Measurements from ENCODE around the gene SMNDC1. TPM values are rescaled to one million over a fixed set of nuclear protein-coding genes. Genes with fewer than 3 reads are reported as not detected.
"Not testable (repeated sequence)": the region's sequence is repeated elsewhere in the genome, so short reads cannot be mapped to it uniquely, and the experiment has no call there.

The SMNDC1 gene
- total RNA-seq, 1 donor from 2014 or later, result 12.3 TPM

- DNase-seq (ENCODE audit: extremely low spot score in 2 of 2), result no peak
- no peaks in the 10 kb centered on the region for H3K9me3 ChIP-seq
- H3K4me1 ChIP-seq, result peaks cover 34% of the 10 kb centered on the region
- H3K36me3 ChIP-seq, result no peaks in the 10 kb centered on the region
- H3K4me3 ChIP-seq, result no peak overlapping the region
- TF ChIP-seq, protein P1, sequence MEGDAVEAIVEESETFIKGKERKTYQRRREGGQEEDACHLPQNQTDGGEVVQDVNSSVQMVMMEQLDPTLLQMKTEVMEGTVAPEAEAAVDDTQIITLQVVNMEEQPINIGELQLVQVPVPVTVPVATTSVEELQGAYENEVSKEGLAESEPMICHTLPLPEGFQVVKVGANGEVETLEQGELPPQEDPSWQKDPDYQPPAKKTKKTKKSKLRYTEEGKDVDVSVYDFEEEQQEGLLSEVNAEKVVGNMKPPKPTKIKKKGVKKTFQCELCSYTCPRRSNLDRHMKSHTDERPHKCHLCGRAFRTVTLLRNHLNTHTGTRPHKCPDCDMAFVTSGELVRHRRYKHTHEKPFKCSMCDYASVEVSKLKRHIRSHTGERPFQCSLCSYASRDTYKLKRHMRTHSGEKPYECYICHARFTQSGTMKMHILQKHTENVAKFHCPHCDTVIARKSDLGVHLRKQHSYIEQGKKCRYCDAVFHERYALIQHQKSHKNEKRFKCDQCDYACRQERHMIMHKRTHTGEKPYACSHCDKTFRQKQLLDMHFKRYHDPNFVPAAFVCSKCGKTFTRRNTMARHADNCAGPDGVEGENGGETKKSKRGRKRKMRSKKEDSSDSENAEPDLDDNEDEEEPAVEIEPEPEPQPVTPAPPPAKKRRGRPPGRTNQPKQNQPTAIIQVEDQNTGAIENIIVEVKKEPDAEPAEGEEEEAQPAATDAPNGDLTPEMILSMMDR (IDR thresholded peaks at IDR 0.05), result no peak
- TF ChIP-seq POLR2AphosphoS5 (IDR thresholded peaks at IDR 0.05; ENCODE audit: insufficient read depth in 1 of 2, low read depth in 1 of 2), result no peak
- TF ChIP-seq POLR2A (IDR thresholded peaks at IDR 0.05), result no peak
- no peaks in the 10 kb centered on the region for H3K27me3 ChIP-seq
- intact Hi-C loops (cut with DNase I), result loop anchor here (10.0 kb wide), 2 partner anchors 50 to 140 kb away; no protein-coding TSS in a partner anchor
- H3K27ac ChIP-seq, result no peak overlapping the region
These were observed 29.5 kb downstream of the SMNDC1 start for GRCh38 chr10:110275128-110275729.

- Histone ChIP-seq H3K9me3 (no peaks in the 10 kb centered on the region), H3K36me3 (no peaks in the 10 kb centered on the region), H3K4me3 (no peak overlapping the region), H3K4me1 (peaks cover 38% of the 10 kb centered on the region), H3K27me3 (no peaks in the 10 kb centered on the region), H3K27ac (no peak overlapping the region)
- DNase-seq (ENCODE audit: extremely low spot score in 2 of 2), result no peak
- intact Hi-C loops (cut with DNase I), result loop anchor here (10.0 kb wide), 2 partner anchors 50 to 140 kb away; no protein-coding TSS in a partner anchor
- TF ChIP-seq POLR2AphosphoS5 (IDR thresholded peaks at IDR 0.05; ENCODE audit: insufficient read depth in 1 of 2, low read depth in 1 of 2), result no peak
These were observed 30.1 kb downstream of the SMNDC1 start for GRCh38 chr10:110274647-110275046.

GRCh38 chr10:110274072-110274627 lies 30.6 kb downstream of the SMNDC1 start:
- H3K4me3 ChIP-seq, result no peak overlapping the region
- peaks cover 42% of the 10 kb centered on the region for H3K4me1 ChIP-seq
- no peak overlapping the region for H3K27ac ChIP-seq
- no peaks in the 10 kb centered on the region for H3K27me3 ChIP-seq
- no peaks in the 10 kb centered on the region for H3K36me3 ChIP-seq
- intact Hi-C loops (cut with DNase I), result loop anchor here (10.0 kb wide), 2 partner anchors 49 to 139 kb away; no protein-coding TSS in a partner anchor
- DNase-seq (ENCODE audit: extremely low spot score in 2 of 2), result no peak
- H3K9me3 ChIP-seq, result no peaks in the 10 kb centered on the region
- TF ChIP-seq, protein P1 (IDR thresholded peaks at IDR 0.05), result no peak
- TF ChIP-seq POLR2A (IDR thresholded peaks at IDR 0.05) (no peak), POLR2AphosphoS5 (IDR thresholded peaks at IDR 0.05; ENCODE audit: insufficient read depth in 1 of 2, low read depth in 1 of 2) (no peak)

GRCh38 chr10:110273474-110273873 lies 31.2 kb downstream of the SMNDC1 start:
- Histone ChIP-seq H3K27me3 (no peaks in the 10 kb centered on the region), H3K4me3 (no peak overlapping the region), H3K36me3 (no peaks in the 10 kb centered on the region), H3K9me3 (no peaks in the 10 kb centered on the region), H3K4me1 (peaks cover 43% of the 10 kb centered on the region), H3K27ac (no peak overlapping the region)
- TF ChIP-seq POLR2A (IDR thresholded peaks at IDR 0.05), result no peak
- TF ChIP-seq POLR2AphosphoS5 (IDR thresholded peaks at IDR 0.05; ENCODE audit: insufficient read depth in 1 of 2, low read depth in 1 of 2), result peak in 1 of 2 donors; percentile 24
- intact Hi-C loops (cut with DNase I), result loop anchor here (10.0 kb wide), 2 partner anchors 49 to 139 kb away; no protein-coding TSS in a partner anchor
- DNase-seq (ENCODE audit: extremely low spot score in 2 of 2), result no peak

DNA sequence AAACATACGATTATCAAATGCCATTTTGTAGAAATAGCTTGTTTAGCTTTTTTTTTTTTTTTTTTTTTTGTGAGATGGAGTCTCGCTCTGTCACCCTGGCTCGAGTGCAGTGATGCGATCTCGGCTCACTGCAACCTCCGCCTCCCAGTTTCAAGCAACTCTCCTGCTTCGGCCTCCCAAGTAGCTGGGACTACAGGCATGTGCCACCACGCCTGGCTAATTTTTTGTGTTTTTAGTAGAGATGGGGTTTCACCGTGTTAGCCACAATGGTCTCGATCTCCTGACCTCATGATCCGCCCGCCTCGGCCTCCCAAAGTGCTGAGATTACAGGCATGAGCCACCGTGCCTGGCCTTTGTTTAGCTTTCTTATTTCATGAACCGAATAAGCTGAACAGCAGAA lies 31.7 kb downstream of the SMNDC1 start:
- H3K27me3 ChIP-seq; H3K9me3 ChIP-seq; H3K27ac ChIP-seq; H3K36me3 ChIP-seq; DNase-seq (ENCODE audit: extremely low spot score in 2 of 2); H3K4me3 ChIP-seq: not testable (repeated sequence)
- intact Hi-C loops (cut with DNase I), result loop anchor here (10.0 kb wide), 2 partner anchors 48 to 138 kb away; no protein-coding TSS in a partner anchor
- peaks cover 47% of the 10 kb centered on the region for H3K4me1 ChIP-seq

GRCh38 chr10:110269374-110270318 lies 35.1 kb downstream of the SMNDC1 start:
- Histone ChIP-seq H3K4me1 (peaks cover 32% of the 10 kb centered on the region), H3K27ac (peak overlapping the region; percentile 46), H3K4me3 (peak overlapping the region; percentile 17 to 21), H3K27me3 (no peaks in the 10 kb centered on the region), H3K9me3 (no peaks in the 10 kb centered on the region), H3K36me3 (no peaks in the 10 kb centered on the region)
- TF ChIP-seq, protein P1 (IDR thresholded peaks at IDR 0.05), result no peak
- TF ChIP-seq POLR2AphosphoS5 (IDR thresholded peaks at IDR 0.05; ENCODE audit: insufficient read depth in 1 of 2, low read depth in 1 of 2), result peak in 1 of 2 donors; percentile 7
- no peak for DNase-seq (ENCODE audit: extremely low spot score in 2 of 2)
- intact Hi-C loops (cut with DNase I), result loop anchor here (10.0 kb wide), 2 partner anchors 45 to 135 kb away; no protein-coding TSS in a partner anchor
